Measurements from ENCODE around the gene MTCL1. TPM values are rescaled to one million over a fixed set of nuclear protein-coding genes. Genes with fewer than 3 reads are reported as not detected.

The MTCL1 gene
- total RNA-seq, 4 donors from 2014 or later, result 12.3 to 35.9 (median 26.1) TPM

DNA sequence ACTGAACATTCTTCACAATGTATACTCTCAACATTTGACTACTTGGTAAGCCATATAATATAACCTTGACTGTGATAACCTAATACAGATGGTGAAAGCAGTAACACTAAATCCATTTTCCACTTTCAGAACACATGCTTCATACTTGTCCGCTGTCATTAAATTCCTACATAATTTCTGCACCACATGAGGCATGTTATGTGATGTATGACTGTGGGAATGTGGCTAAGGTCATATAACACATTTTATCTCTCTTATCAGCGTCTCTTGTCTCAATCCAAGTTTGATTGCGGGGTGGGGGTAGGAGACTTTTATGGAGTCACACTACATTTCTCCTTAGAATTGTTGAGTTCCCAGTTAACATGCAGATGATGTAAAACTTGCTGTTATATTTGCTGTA is 110.9 kb downstream of the MTCL1 start:
- DNase-seq, result no peak
- no peaks in the 10 kb centered on the region for H3K36me3 ChIP-seq
- H3K27me3 ChIP-seq, result peaks cover 10% of the 10 kb centered on the region
- peaks cover 0 to 2% (median 0%) of the 10 kb centered on the region in 4 donors for H3K4me1 ChIP-seq
- intact Hi-C loops (cut with DNase I; ENCODE audit: low total_unique reads), result no loop called here
- no peak overlapping the region for H3K4me3 ChIP-seq
- TF ChIP-seq EP300 (IDR thresholded peaks at IDR 0.05; ENCODE audit: low read depth) (no peak), POLR2A (IDR thresholded peaks at IDR 0.05) (no peak), POLR2AphosphoS5 (IDR thresholded peaks at IDR 0.05) (no peak)
- TF ChIP-seq, protein P1, sequence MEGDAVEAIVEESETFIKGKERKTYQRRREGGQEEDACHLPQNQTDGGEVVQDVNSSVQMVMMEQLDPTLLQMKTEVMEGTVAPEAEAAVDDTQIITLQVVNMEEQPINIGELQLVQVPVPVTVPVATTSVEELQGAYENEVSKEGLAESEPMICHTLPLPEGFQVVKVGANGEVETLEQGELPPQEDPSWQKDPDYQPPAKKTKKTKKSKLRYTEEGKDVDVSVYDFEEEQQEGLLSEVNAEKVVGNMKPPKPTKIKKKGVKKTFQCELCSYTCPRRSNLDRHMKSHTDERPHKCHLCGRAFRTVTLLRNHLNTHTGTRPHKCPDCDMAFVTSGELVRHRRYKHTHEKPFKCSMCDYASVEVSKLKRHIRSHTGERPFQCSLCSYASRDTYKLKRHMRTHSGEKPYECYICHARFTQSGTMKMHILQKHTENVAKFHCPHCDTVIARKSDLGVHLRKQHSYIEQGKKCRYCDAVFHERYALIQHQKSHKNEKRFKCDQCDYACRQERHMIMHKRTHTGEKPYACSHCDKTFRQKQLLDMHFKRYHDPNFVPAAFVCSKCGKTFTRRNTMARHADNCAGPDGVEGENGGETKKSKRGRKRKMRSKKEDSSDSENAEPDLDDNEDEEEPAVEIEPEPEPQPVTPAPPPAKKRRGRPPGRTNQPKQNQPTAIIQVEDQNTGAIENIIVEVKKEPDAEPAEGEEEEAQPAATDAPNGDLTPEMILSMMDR (IDR thresholded peaks at IDR 0.05), result no peak
- in situ Hi-C loops (cut with MboI; ENCODE audit: low pct_ligation_motif_present in 1 of 4, low pct_unique_long_range_greater_than_20kb in 1 of 4, low sequenced_read_pairs in 3 of 4), result no loop called here
- peak overlapping the region in 1 of 4 donors; percentile 5 for H3K27ac ChIP-seq
- no peaks in the 10 kb centered on the region for H3K9me3 ChIP-seq
- 59 to 69% methylated on average over 3 of the region's 3 CpGs for WGBS, 2 donors (ENCODE audit: low coverage in 1 of 2)

DNA sequence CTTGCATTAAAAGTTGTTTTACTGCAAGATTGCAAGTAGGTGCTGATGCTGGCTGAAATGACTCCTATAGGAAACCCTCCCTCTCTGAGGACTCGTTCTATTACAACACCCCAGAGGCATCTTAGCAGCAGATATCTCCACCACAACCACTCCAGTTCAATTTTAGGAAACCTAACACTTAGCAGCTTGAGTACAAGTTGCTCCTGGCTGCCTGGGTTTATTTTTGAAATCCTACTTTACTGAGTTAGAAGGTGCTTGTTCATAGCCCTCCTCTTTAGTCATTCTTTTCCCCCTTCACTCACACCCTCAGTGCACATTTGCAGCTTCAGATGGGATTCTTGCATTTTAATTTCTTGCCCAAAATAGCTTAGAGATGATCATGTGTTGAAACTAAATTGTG is 111.5 kb downstream of the MTCL1 start:
- WGBS, 2 donors (ENCODE audit: low coverage in 1 of 2), result 0 to 10% methylated on average over 1 of the region's 1 CpG
- H3K27ac ChIP-seq, result peak overlapping the region in 1 of 4 donors; percentile 5
- no peaks in the 10 kb centered on the region for H3K36me3 ChIP-seq
- H3K4me3 ChIP-seq, result no peak overlapping the region
- H3K27me3 ChIP-seq, result peaks cover 10% of the 10 kb centered on the region
- in situ Hi-C loops (cut with MboI; ENCODE audit: low pct_ligation_motif_present in 1 of 4, low pct_unique_long_range_greater_than_20kb in 1 of 4, low sequenced_read_pairs in 3 of 4), result no loop called here
- H3K9me3 ChIP-seq, result no peaks in the 10 kb centered on the region
- intact Hi-C loops (cut with DNase I; ENCODE audit: low total_unique reads), result no loop called here
- peaks cover 0 to 2% (median 0%) of the 10 kb centered on the region in 4 donors for H3K4me1 ChIP-seq
- no peak for DNase-seq
- TF ChIP-seq POLR2A (IDR thresholded peaks at IDR 0.05) (no peak), EP300 (IDR thresholded peaks at IDR 0.05; ENCODE audit: low read depth) (no peak), POLR2AphosphoS5 (IDR thresholded peaks at IDR 0.05) (no peak)
- TF ChIP-seq, protein P1 (IDR thresholded peaks at IDR 0.05), result no peak

DNA sequence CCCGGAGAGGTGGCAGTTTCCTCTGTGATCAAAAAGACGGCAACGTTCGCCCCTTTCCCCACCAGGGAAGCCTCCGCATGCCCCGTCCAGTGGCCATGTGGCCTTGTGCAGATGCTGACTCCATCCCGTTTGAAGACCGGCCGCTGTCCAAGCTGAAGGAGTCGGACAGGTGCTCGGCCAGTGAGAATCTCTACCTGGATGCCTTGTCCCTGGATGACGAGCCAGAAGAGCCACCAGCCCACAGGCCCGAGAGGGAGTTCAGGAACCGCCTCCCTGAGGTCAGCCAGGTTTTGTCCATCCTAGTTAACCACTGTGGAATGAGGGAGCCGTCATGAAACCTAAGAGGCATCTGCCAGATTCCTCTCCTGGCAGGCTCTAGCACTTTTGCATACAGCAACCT is 113.6 kb downstream of the MTCL1 start:
- Histone ChIP-seq H3K27me3 (peaks cover 10% of the 10 kb centered on the region), H3K27ac (no peak overlapping the region), H3K4me1 (no peaks in the 10 kb centered on the region), H3K4me3 (no peak overlapping the region), H3K36me3 (no peaks in the 10 kb centered on the region), H3K9me3 (no peaks in the 10 kb centered on the region)
- DNase-seq, result no peak
- in situ Hi-C loops (cut with MboI; ENCODE audit: low pct_ligation_motif_present in 1 of 4, low pct_unique_long_range_greater_than_20kb in 1 of 4, low sequenced_read_pairs in 3 of 4), result no loop called here
- WGBS, 2 donors (ENCODE audit: low coverage in 1 of 2), result 84 to 92% methylated on average over 5 to 15 of the region's 15 CpGs
- intact Hi-C loops (cut with DNase I; ENCODE audit: low total_unique reads), result no loop called here
- no peak for TF ChIP-seq POLR2AphosphoS5 (IDR thresholded peaks at IDR 0.05)

GRCh38 chr18:8820396-8821082 is 115.2 kb downstream of the MTCL1 start:
- Histone ChIP-seq H3K27ac (no peak overlapping the region), H3K9me3 (no peaks in the 10 kb centered on the region), H3K4me3 (no peak overlapping the region), H3K36me3 (no peaks in the 10 kb centered on the region), H3K27me3 (peaks cover 10% of the 10 kb centered on the region), H3K4me1 (no peaks in the 10 kb centered on the region)
- no peak for TF ChIP-seq POLR2A (IDR thresholded peaks at IDR 0.05)
- TF ChIP-seq, protein P1 (IDR thresholded peaks at IDR 0.05), result no peak
- no peak for TF ChIP-seq EP300 (IDR thresholded peaks at IDR 0.05; ENCODE audit: low read depth)
- no peak for TF ChIP-seq POLR2AphosphoS5 (IDR thresholded peaks at IDR 0.05)
- in situ Hi-C loops (cut with MboI; ENCODE audit: low pct_ligation_motif_present in 1 of 4, low pct_unique_long_range_greater_than_20kb in 1 of 4, low sequenced_read_pairs in 3 of 4), result no loop called here
- DNase-seq, result no peak
- intact Hi-C loops (cut with DNase I; ENCODE audit: low total_unique reads), result no loop called here
- 73% methylated on average over 9 of the region's 9 CpGs; no CpG with 5 or more reads in 1 of the 2 donors for WGBS, 2 donors (ENCODE audit: low coverage in 1 of 2)
